GM06990 (cell line): Measurements from ENCODE around the gene DNAH2.
"Not testable (repeated sequence)": the region's sequence is repeated elsewhere in the genome, so short reads cannot be mapped to it uniquely, and the experiment has no call there.

Source experiments
- DNase-seq: peaks from one replicate; pipeline ENCODE4 v3.0.0-alpha.2; 2011; ENCODE audit not compliant: insufficient read length; ENCODE audit errors: extremely low read depth
- H3K27me3 ChIP-seq: replicated peaks from 2 replicates; pipeline ENCODE4 v1.6.0; 2011; ENCODE audit warnings: low read length; ENCODE audit not compliant: control insufficient read depth, insufficient read depth
- H3K36me3 ChIP-seq: 2 replicates; pipeline ENCODE4 v1.5.1; 2011; ENCODE audit warnings: low read length; ENCODE audit not compliant: control insufficient read depth, insufficient read depth
- H3K4me3 ChIP-seq: replicated peaks from 2 replicates; pipeline ENCODE4 v1.5.1; 2011; ENCODE audit warnings: low read depth, mild to moderate bottlenecking, control low read depth, low read length
- CTCF ChIP-seq: IDR thresholded peaks from 2 replicates; pipeline ENCODE4 v1.5.1; 2011; ENCODE audit warnings: low read length, control low read depth, mild to moderate bottlenecking, inconsistent platforms; ENCODE audit not compliant: insufficient read depth, poor library complexity, severe bottlenecking

The DNAH2 gene

GRCh38 chr17:7803981-7804380 lies 86.4 kb downstream of the DNAH2 start:
- TF ChIP-seq CTCF = no peak
- no peaks in the 10 kb centered on the region; the same call in 1 of the 2 replicates for H3K27me3 ChIP-seq
- no peak for DNase-seq

GRCh38 chr17:7806587-7806986 lies 89.0 kb downstream of the DNAH2 start:
- Histone ChIP-seq H3K36me3 (no peaks in the 10 kb centered on the region), H3K4me3 (no peak overlapping the region), H3K27me3 (no peaks in the 10 kb centered on the region; the same call in 1 of the 2 replicates)
- no peak for TF ChIP-seq CTCF
- DNase-seq = no peak

More at GRCh38 chr17:7803981-7804380, 86.4 kb downstream of the DNAH2 start:
- no peak overlapping the region for H3K4me3 ChIP-seq
- H3K36me3 ChIP-seq = no peaks in the 10 kb centered on the region

GRCh38 chr17:7807206-7807605 lies 89.7 kb downstream of the DNAH2 start:
- no peaks in the 10 kb centered on the region for H3K36me3 ChIP-seq
- H3K27me3 ChIP-seq = no peaks in the 10 kb centered on the region; the same call in 1 of the 2 replicates
- no peak overlapping the region for H3K4me3 ChIP-seq
- no peak for DNase-seq
- no peak for TF ChIP-seq CTCF

- H3K36me3 ChIP-seq = no peaks in the 10 kb centered on the region
- H3K27me3 ChIP-seq = no peaks in the 10 kb centered on the region; the same call in 1 of the 2 replicates
- H3K4me3 ChIP-seq = no peak overlapping the region
- no peak for TF ChIP-seq CTCF
- no peak for DNase-seq
Observed at GRCh38 chr17:7809086-7809790, 91.7 kb downstream of the DNAH2 start.

GRCh38 chr17:7809791-7810343 lies 92.3 kb downstream of the DNAH2 start:
- H3K4me3 ChIP-seq, DNase-seq, H3K27me3 ChIP-seq, H3K36me3 ChIP-seq: not testable (repeated sequence)

- no peak for DNase-seq
- no peaks in the 10 kb centered on the region for H3K36me3 ChIP-seq
- no peaks in the 10 kb centered on the region for H3K27me3 ChIP-seq
- TF ChIP-seq CTCF = no peak
- H3K4me3 ChIP-seq = no peak overlapping the region
Observed at GRCh38 chr17:7811251-7811650, 93.7 kb downstream of the DNAH2 start.
